OCI-LY7 (cell line): ENCODE data around the gene POP4. TPM values are rescaled to one million over a fixed set of nuclear protein-coding genes. Genes with fewer than 3 reads are reported as not detected.

Source experiments
- BruUV-seq: library from RNA; stranded (reverse); fragments of 400-500 nt; replicated peaks from 2 replicates; lab custom pipeline; 2021; lab: Mats Ljungman, UMichigan
- CTCF ChIA-PET: fragments of 300-600 bp; sonication (Branson Sonifier 250); formaldehyde crosslinking; loops from one replicate; lab custom pipeline; 2022; ENCODE audit warnings: antibody characterized with exemption; ENCODE audit not compliant: unreplicated experiment; lab: Charles Lee
- POLR2A ChIA-PET: fragments of 300-600 bp; sonication (Branson Sonifier 250); formaldehyde crosslinking; loops from one replicate; lab custom pipeline; 2022; ENCODE audit warnings: antibody characterized with exemption; lab: Charles Lee
- DNase-seq: peaks from one replicate; pipeline ENCODE4 v3.0.0-alpha.2; 2015; ENCODE audit warnings: low spot score
- H2AFZ ChIP-seq: fragments of 200-600 bp; sonication (generic), shearing (Covaris generic); 2 replicates; pipeline ENCODE4 v1.6.1; 2014; ENCODE audit warnings: mild to moderate bottlenecking, antibody characterized with exemption, low read length, moderate library complexity
- H3K27ac ChIP-seq: fragments of 200-600 bp; sonication (generic); 2 replicates; pipeline ENCODE4 v1.5.1; 2014; ENCODE audit warnings: mixed run types, low read depth, mild to moderate bottlenecking, moderate library complexity, low read length, inconsistent platforms; ENCODE audit not compliant: poor library complexity, severe bottlenecking
- H3K36me3 ChIP-seq: fragments of 200-600 bp; sonication (generic); 2 replicates; pipeline ENCODE4 v1.6.1; 2014; ENCODE audit warnings: mild to moderate bottlenecking, antibody characterized with exemption, low read length, moderate library complexity, mixed read lengths; ENCODE audit not compliant: insufficient read depth
- H3K4me1 ChIP-seq: fragments of 200-600 bp; sonication (generic); 2 replicates; pipeline ENCODE4 v1.5.1; 2014; ENCODE audit warnings: mild to moderate bottlenecking, low read length; ENCODE audit not compliant: insufficient read depth, poor library complexity, severe bottlenecking
- H3K4me2 ChIP-seq: fragments of 200-600 bp; sonication (generic); 2 replicates; pipeline ENCODE4 v1.6.1; 2014; ENCODE audit warnings: mild to moderate bottlenecking, low read length
- H3K4me3 ChIP-seq: fragments of 200-600 bp; sonication (generic); 2 replicates; pipeline ENCODE4 v1.5.1; 2014; ENCODE audit warnings: mild to moderate bottlenecking, low read depth, low read length; ENCODE audit not compliant: poor library complexity, severe bottlenecking
- H3K79me2 ChIP-seq: fragments of 200-600 bp; sonication (generic); 2 replicates; pipeline ENCODE4 v1.6.1; 2016; ENCODE audit warnings: low read depth, mild to moderate bottlenecking, low read length, moderate library complexity, mixed read lengths; ENCODE audit not compliant: insufficient read depth
- H3K9me2 ChIP-seq: fragments of 200-600 bp; sonication (generic); 2 replicates; pipeline ENCODE4 v1.6.1; 2016; ENCODE audit warnings: mild to moderate bottlenecking, low read length, mixed read lengths; ENCODE audit not compliant: insufficient read depth
- H3K9me3 ChIP-seq: fragments of 200-600 bp; sonication (generic); 2 replicates; pipeline ENCODE4 v1.6.1; 2014; ENCODE audit warnings: mild to moderate bottlenecking, mixed run types, low read length, mixed read lengths
- H4K20me1 ChIP-seq: fragments of 200-600 bp; sonication (generic); 2 replicates; pipeline ENCODE4 v1.6.1; 2014; ENCODE audit warnings: mild to moderate bottlenecking, antibody characterized with exemption, low read length, moderate library complexity, mixed read lengths; ENCODE audit not compliant: insufficient read depth
- EZH2phosphoT487 ChIP-seq: fragments of 200-600 bp; sonication (generic); IDR thresholded peaks from 2 replicates; pipeline ENCODE4 v1.6.1; 2018; ENCODE audit warnings: low read depth, borderline replicate concordance, mild to moderate bottlenecking, mixed run types, antibody characterized with exemption, low read length, moderate library complexity, mixed read lengths
- intact Hi-C: fragments of 100-400 bp; cut with micrococcal nuclease; formaldehyde crosslinking; loops from one replicate; pipeline ENCODE4 v1.10.0; 2022; ENCODE audit not compliant: unreplicated experiment
- total RNA-seq, 2 experiments: library from RNA; depleted of rRNA in 1 of 2; stranded (reverse); fragments of >200 nt in 1 of 2; shearing (Covaris generic) in 1 of 2; gene quantifications; 2 replicates each; pipeline ENCODE4 v1.2.3, GENCODE V29; 2014 to 2022
- TF ChIP-seq, protein P1 (sequence below): fragments of 200-600 bp; sonication (generic); conservative IDR thresholded peaks from 2 replicates; pipeline ENCODE4 v1.5.1; 2014; ENCODE audit warnings: mild to moderate bottlenecking, antibody characterized with exemption, low read length, moderate library complexity, mixed read lengths

POP4 gene
- total RNA-seq, 2 experiments from 2014 or later, result 83.5 to 105 TPM

DNA sequence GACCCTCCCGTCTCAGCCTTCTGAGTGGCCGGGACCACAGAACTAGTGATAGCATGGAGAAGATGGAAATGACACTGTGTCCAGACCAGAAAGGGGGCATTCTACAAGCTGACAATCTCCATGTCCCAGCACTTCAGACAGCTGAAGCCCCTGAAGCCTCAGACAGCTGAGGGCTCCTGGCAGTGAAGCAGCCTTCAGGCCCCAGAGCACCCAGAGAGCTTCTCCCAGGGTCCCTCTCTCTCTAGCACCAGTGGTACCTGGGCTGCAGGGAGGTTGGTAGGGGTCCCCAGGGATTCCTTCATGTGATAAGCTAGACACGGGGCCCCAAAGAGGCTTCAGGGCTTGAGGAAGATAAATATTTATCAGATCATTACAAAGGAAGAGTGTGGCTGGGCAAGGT, 7.6 kb upstream of the POP4 start:
- no peaks in the 10 kb centered on the region for H3K9me3 ChIP-seq
- H3K4me2 ChIP-seq, result no peak overlapping the region
- H3K79me2 ChIP-seq, result no peaks in the 10 kb centered on the region
- CTCF ChIA-PET, result no interaction called here
- TF ChIP-seq, protein P1, sequence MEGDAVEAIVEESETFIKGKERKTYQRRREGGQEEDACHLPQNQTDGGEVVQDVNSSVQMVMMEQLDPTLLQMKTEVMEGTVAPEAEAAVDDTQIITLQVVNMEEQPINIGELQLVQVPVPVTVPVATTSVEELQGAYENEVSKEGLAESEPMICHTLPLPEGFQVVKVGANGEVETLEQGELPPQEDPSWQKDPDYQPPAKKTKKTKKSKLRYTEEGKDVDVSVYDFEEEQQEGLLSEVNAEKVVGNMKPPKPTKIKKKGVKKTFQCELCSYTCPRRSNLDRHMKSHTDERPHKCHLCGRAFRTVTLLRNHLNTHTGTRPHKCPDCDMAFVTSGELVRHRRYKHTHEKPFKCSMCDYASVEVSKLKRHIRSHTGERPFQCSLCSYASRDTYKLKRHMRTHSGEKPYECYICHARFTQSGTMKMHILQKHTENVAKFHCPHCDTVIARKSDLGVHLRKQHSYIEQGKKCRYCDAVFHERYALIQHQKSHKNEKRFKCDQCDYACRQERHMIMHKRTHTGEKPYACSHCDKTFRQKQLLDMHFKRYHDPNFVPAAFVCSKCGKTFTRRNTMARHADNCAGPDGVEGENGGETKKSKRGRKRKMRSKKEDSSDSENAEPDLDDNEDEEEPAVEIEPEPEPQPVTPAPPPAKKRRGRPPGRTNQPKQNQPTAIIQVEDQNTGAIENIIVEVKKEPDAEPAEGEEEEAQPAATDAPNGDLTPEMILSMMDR, result no peak
- TF ChIP-seq EZH2phosphoT487, result no peak
- no peak overlapping the region for H2AFZ ChIP-seq
- no peaks in the 10 kb centered on the region for H4K20me1 ChIP-seq
- no peaks in the 10 kb centered on the region for H3K4me1 ChIP-seq
- POLR2A ChIA-PET, result no interaction called here
- no peaks in the 10 kb centered on the region for H3K36me3 ChIP-seq
- H3K27ac ChIP-seq, result no peak overlapping the region
- no TSS peak for BruUV-seq
- H3K9me2 ChIP-seq, result no peaks in the 10 kb centered on the region
- no peak overlapping the region for H3K4me3 ChIP-seq
- intact Hi-C loops, result no loop called here
- no peak for DNase-seq

DNA sequence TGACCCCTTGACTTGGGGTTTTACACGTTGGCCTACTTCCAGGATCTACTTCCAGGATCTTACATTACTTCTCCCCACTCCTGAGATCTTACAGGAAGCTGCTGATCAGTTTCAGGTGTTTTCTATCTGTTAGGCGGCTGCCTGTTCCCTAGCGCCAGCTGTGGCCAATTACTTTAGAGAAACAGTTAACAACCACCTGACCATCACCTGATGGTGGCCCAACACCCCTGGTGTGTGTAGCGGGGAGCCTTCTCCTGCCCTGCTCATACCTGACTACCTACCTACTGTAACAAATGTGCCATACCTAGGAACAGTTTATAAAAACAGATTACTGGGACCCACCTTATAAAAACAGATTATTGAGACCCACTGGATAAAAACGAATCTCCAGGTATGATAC, 2.8 kb upstream of the POP4 start:
- no peak overlapping the region for H3K4me2 ChIP-seq
- peaks cover 27% of the 10 kb centered on the region for H3K79me2 ChIP-seq
- DNase-seq, result no peak
- no peaks in the 10 kb centered on the region for H3K36me3 ChIP-seq
- H3K27ac ChIP-seq, result no peak overlapping the region
- intact Hi-C loops, result no loop called here
- H3K9me3 ChIP-seq, result no peaks in the 10 kb centered on the region
- H3K9me2 ChIP-seq, result no peaks in the 10 kb centered on the region
- BruUV-seq, result no TSS peak
- ChIA-PET POLR2A (interaction anchor here (0.6 to 0.7 kb wide), 3 partner anchors 113 to 1890 kb away, joined by 3 to 6 read pairs (median 6); no protein-coding TSS in a partner anchor), CTCF (interaction anchor here (0.6 kb wide), 1 partner anchor 1052 kb away, joined by 4 read pairs; no protein-coding TSS in a partner anchor)
- no peak for TF ChIP-seq EZH2phosphoT487
- TF ChIP-seq, protein P1, result no peak
- no peak overlapping the region for H2AFZ ChIP-seq
- H3K4me3 ChIP-seq, result no peak overlapping the region
- peaks cover 14% of the 10 kb centered on the region for H3K4me1 ChIP-seq
- no peaks in the 10 kb centered on the region for H4K20me1 ChIP-seq

DNA sequence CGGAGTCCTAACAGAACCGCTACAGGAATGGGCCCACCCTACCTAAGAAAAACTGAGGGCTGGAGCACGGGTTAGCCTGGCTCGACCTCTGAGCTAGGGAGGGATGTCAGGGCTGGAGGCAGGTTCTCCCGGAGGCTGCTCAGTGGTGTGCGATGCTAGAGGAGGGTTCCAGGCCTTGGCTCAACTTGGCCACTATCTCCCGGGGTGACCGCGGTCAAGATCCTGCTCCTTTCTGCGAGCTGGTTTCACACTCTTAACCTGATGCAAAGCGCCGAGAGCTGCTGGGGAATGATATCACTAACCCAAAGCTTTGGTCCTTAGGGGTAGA, 301 bp downstream of the POP4 start:
- no peaks in the 10 kb centered on the region for H3K9me2 ChIP-seq
- TF ChIP-seq, protein P1, result no peak
- no peak for TF ChIP-seq EZH2phosphoT487
- H2AFZ ChIP-seq, result peak overlapping the region; percentile 64; the same call in 1 of the 2 replicates
- ChIA-PET POLR2A (interaction anchor here (0.7 to 2.8 kb wide), 7 partner anchors 14 to 397 kb away, joined by 3 to 21 read pairs (median 4); partner anchors contain the start of gene C19orf12), CTCF (no interaction called here)
- intact Hi-C loops, result loop anchor here (5.0 kb wide), 1 partner anchor 394 kb away; the partner anchor contains the start of gene UQCRFS1
- BruUV-seq, result TSS peak; percentile 77
- no peak for DNase-seq
- H3K4me3 ChIP-seq, result peak overlapping the region; percentile 94
- H3K27ac ChIP-seq, result peak overlapping the region; percentile 79
- H3K36me3 ChIP-seq, result peaks cover 12% of the 10 kb centered on the region; the same call in 1 of the 2 replicates
- no peaks in the 10 kb centered on the region for H4K20me1 ChIP-seq
- peak overlapping the region; percentile 93 for H3K4me2 ChIP-seq
- peaks cover 27% of the 10 kb centered on the region for H3K79me2 ChIP-seq
- peaks cover 22% of the 10 kb centered on the region for H3K4me1 ChIP-seq
- no peaks in the 10 kb centered on the region for H3K9me3 ChIP-seq
